Measurements from ENCODE around the gene RMDN3. TPM values are rescaled to one million over a fixed set of nuclear protein-coding genes. Genes with fewer than 3 reads are reported as not detected.

The RMDN3 gene
- polyA plus RNA-seq, 10 donors, result 17.4 to 26.7 (median 22.2) TPM

- no peak for DNase-seq
Measured at GRCh38 chr15:40750885-40751284, 4.2 kb downstream of the RMDN3 start.

GRCh38 chr15:40749151-40749630 is 5.9 kb downstream of the RMDN3 start:
- DNase-seq, result no peak

- no peak for DNase-seq
Measured at GRCh38 chr15:40747685-40748631, 7.1 kb downstream of the RMDN3 start.

GRCh38 chr15:40746916-40747418 is 8.1 kb downstream of the RMDN3 start:
- DNase-seq, result no peak

GRCh38 chr15:40744815-40745152 is 10.3 kb downstream of the RMDN3 start:
- no peak for DNase-seq

- no peak for DNase-seq
Measured at GRCh38 chr15:40743921-40744814, 10.9 kb downstream of the RMDN3 start.

GRCh38 chr15:40743485-40743901 is 11.6 kb downstream of the RMDN3 start:
- no peak for DNase-seq

- DNase-seq, result no peak
Measured at GRCh38 chr15:40739854-40740253, 15.2 kb downstream of the RMDN3 start.

- no peak for DNase-seq
Measured at GRCh38 chr15:40739047-40739446, 16.0 kb downstream of the RMDN3 start.

- no peak for DNase-seq
Measured at GRCh38 chr15:40737048-40737447, 18.0 kb downstream of the RMDN3 start.

GRCh38 chr15:40736575-40736974 is 18.5 kb downstream of the RMDN3 start:
- DNase-seq, result no peak

GRCh38 chr15:40731034-40731433 is 24.0 kb downstream of the RMDN3 start:
- peak in 2 of 3 donors; percentile 22 to 52 for DNase-seq

GRCh38 chr15:40723919-40724318 is 31.1 kb downstream of the RMDN3 start:
- DNase-seq, result no peak

- DNase-seq, result no peak
Measured at GRCh38 chr15:40722934-40723333, 32.1 kb downstream of the RMDN3 start.

GRCh38 chr15:40722354-40722753 is 32.7 kb downstream of the RMDN3 start:
- no peak for DNase-seq

GRCh38 chr15:40721701-40722100 is 33.4 kb downstream of the RMDN3 start:
- DNase-seq, result no peak

GRCh38 chr15:40716165-40716564 is 38.9 kb downstream of the RMDN3 start:
- no peak for DNase-seq

- DNase-seq, result no peak
Measured at GRCh38 chr15:40714144-40714543, 40.9 kb downstream of the RMDN3 start.

GRCh38 chr15:40706121-40706520 is 48.9 kb downstream of the RMDN3 start:
- DNase-seq, result no peak

- DNase-seq, result peak in 1 of 3 donors; percentile 29
Measured at GRCh38 chr15:40702077-40702476, 53.0 kb downstream of the RMDN3 start.

- DNase-seq, result no peak
Measured at GRCh38 chr15:40697916-40698315, 57.1 kb downstream of the RMDN3 start.

GRCh38 chr15:40696228-40696627 is 58.8 kb downstream of the RMDN3 start:
- no peak for DNase-seq
